ENCODE data around the gene ANKRD18A. TPM values are rescaled to one million over a fixed set of nuclear protein-coding genes. Genes with fewer than 3 reads are reported as not detected.

ANKRD18A gene
- 4.8 and 7.6 TPM in 2 replicates for total RNA-seq
- long read RNA-seq, result 0 reads

DNA sequence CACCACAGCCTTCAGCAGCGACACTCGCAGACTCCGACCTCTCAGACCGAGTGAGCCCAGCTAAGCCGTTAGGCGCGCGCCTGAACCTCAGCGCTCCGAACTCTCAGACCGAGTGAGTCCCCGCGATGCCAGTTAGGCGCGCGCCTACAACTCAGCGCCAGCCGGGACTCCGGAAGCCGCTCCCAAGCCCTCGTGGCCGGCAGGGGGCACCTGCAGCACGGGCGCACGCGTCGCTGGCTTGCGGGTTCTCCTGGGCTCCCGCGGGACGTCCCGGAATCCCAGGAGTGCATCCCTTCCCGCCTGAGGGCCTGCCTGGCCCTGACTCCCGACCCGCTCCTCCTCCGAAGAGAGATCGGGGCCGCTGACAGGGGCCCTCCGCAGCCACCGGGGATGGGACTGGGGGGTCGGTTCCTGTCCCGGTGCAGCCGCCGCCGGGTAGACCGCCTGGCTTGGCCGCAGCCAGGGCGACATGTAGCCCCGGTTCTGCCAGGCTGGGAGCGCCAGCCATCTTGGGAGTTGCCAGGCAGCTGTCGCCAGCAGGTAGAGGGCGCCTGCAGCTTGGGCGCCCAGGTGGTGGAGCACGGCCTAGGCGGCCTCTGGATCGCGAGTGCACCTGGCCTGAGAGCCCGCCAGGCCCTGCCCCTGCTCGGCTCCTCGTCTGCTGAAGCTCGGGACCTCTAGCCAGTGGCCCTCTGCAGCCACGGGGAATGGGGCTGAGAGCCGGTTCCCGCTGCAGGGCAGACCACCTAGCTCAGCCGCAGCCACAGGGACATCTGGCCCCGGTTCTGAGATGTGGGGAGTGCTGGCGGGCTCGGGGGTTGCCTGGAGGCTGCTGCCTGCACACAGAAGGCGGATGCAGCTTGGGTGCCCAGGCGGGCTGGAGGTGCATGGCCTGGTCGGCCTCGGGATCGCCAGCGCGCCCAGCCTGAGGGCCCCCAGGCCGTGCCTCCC, at the start of gene ANKRD18A:
TSS of gene ANKRD18A (minus strand) at position 114 of the 951 bp plus-strand sequence. CDS start 311 bp downstream, outside the sequence.
- peak; percentile 85 for DNase-seq (ENCODE audit: low read depth, low spot score)
- H3K36me3 Mint-ChIP-seq (ENCODE audit: low read depth), result peaks cover 6% of the 10 kb centered on the region
- peak within 1 kb of the TSS; percentile 94 for H3K4me3 Mint-ChIP-seq
- H3K9me3 Mint-ChIP-seq, result no peaks in the 10 kb centered on the region
- TF ChIP-seq, protein P1, sequence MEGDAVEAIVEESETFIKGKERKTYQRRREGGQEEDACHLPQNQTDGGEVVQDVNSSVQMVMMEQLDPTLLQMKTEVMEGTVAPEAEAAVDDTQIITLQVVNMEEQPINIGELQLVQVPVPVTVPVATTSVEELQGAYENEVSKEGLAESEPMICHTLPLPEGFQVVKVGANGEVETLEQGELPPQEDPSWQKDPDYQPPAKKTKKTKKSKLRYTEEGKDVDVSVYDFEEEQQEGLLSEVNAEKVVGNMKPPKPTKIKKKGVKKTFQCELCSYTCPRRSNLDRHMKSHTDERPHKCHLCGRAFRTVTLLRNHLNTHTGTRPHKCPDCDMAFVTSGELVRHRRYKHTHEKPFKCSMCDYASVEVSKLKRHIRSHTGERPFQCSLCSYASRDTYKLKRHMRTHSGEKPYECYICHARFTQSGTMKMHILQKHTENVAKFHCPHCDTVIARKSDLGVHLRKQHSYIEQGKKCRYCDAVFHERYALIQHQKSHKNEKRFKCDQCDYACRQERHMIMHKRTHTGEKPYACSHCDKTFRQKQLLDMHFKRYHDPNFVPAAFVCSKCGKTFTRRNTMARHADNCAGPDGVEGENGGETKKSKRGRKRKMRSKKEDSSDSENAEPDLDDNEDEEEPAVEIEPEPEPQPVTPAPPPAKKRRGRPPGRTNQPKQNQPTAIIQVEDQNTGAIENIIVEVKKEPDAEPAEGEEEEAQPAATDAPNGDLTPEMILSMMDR (conservative IDR thresholded peaks at IDR 0.05), result peak; percentile 86
- H3K27me3 Mint-ChIP-seq (ENCODE audit: low read depth), result peaks cover 82% of the 10 kb centered on the region
- H3K4me1 Mint-ChIP-seq, result peaks cover 13% of the 10 kb centered on the region
- H3K27ac Mint-ChIP-seq (ENCODE audit: unreplicated experiment), result peak within 1 kb of the TSS; percentile 86

DNA sequence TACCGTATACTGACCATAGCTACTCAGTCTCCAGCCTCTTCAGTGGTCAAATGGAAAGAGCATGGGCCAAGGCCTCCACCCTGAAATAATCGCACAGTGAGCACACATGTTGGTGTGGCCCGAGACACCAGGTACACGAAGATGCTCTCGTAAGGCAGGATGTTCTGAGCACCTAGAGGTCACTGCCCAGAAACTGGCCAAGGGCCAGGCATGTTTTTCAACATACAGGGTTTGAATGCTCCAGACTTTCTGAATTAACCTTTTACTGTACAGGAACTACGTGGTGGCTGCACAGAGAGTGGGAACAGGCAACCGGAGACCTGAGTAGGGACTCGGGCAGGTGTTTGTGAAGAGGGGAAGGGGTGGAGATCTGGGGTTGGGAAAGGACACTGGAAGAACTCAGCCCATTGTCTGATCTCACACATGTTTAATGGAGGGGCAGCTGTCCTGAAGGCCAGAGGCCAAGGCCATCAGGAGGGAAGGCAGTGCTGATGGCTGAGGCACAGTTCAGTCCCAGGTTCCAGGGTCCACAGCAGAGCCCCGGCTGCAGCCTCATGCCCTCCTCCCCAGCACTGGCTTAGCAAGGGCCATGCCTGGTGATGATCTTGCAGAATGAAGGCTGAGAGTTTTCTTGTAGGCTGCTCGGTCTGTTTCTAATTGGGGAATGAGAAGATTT, 48.5 kb upstream of the ANKRD18A start:
- Mint-ChIP-seq H3K27ac (ENCODE audit: unreplicated experiment) (no peak overlapping the region), H3K27me3 (ENCODE audit: low read depth) (peaks cover under 1% of the 10 kb centered on the region), H3K4me3 (no peak overlapping the region), H3K36me3 (ENCODE audit: low read depth) (no peaks in the 10 kb centered on the region), H3K4me1 (peaks cover 20% of the 10 kb centered on the region), H3K9me3 (no peaks in the 10 kb centered on the region)
- no peak for DNase-seq (ENCODE audit: low read depth, low spot score)
- TF ChIP-seq, protein P1 (conservative IDR thresholded peaks at IDR 0.05), result no peak

DNA sequence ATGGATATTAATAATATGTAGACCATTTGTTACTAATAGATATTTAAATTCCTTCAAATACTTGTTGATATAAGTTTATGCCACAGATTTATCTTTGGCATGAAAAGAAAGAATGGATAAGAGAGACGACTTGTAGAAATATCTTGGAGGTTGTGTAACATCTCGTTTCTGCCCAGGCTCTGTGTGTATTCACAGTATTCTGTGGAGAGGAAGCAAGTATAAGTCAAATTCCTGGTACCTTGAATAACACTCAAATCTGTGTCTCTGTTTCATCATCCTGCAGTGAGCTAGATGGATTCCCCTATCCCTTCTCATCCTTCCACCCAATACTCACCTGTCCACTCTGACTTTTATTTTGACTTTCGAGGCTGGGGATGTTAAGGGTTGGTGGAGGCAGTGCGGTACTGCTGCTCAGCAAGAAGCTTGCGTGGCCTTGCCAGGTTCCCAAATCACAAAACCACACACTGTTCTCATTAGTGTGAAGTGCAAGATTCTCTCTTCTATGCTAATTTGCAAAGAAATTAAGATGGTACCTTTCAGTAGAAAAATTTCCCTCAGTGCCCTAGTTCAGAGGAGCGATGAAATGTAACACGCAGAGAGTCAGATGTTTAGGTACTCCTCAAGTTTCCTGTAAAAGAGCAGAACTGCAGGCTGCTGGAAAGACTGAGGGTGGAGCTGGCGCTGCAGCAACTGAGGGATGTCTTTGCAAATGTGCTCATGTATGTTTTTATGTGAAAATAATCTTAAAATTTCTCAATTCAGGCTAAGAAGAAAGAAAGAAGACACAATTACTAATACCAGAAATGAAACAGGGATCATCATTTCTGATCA, 42.6 kb upstream of the ANKRD18A start:
- TF ChIP-seq, protein P1 (conservative IDR thresholded peaks at IDR 0.05), result peak; percentile 43
- Mint-ChIP-seq H3K9me3 (no peaks in the 10 kb centered on the region), H3K27ac (ENCODE audit: unreplicated experiment) (no peak overlapping the region), H3K36me3 (ENCODE audit: low read depth) (no peaks in the 10 kb centered on the region), H3K27me3 (ENCODE audit: low read depth) (no peaks in the 10 kb centered on the region), H3K4me1 (no peaks in the 10 kb centered on the region), H3K4me3 (no peak overlapping the region)
- no peak for DNase-seq (ENCODE audit: low read depth, low spot score)

DNA sequence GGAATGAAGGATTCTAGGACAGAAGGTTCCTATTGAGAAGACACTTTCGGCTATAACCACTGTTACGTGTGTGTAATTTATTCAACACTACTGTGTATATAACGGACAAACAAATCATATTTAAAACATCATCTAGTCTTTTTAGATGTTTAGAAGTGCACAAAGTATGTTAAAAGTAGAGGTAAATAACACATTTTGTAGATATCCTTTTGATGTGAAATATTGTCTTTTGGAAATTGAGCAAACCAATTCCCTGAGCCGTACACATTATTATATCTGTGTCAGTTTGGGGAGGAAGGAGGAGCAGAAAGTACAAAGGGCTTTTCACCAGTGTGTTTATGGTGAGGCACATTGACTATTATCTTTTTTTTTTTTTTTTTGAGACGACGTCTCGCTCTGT, 39.1 kb upstream of the ANKRD18A start:
- Mint-ChIP-seq H3K36me3 (ENCODE audit: low read depth) (no peaks in the 10 kb centered on the region), H3K4me1 (no peaks in the 10 kb centered on the region), H3K27me3 (ENCODE audit: low read depth) (peaks cover 3% of the 10 kb centered on the region), H3K4me3 (no peak overlapping the region), H3K9me3 (no peaks in the 10 kb centered on the region), H3K27ac (ENCODE audit: unreplicated experiment) (no peak overlapping the region)
- TF ChIP-seq, protein P1 (conservative IDR thresholded peaks at IDR 0.05), result no peak
- no peak for DNase-seq (ENCODE audit: low read depth, low spot score)

DNA sequence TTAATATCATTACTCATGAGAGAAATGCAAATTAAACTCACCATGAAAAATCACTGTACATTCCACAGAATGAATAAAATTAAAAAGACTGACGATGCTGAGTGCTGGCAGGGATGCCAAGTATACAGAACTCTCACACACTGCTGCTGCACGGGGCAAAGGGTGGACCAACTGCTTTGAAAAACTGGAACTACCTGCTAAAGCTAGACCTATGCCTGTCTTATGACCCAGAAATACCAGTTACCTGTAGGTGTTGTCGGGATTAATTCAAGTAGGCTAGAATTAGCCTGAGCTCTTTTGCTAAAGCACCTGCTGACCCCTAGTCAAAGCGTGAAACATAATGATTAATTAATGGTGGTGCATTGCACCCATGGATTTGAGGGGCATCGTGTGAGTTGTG, 36.5 kb upstream of the ANKRD18A start:
- H3K9me3 Mint-ChIP-seq, result no peaks in the 10 kb centered on the region
- TF ChIP-seq, protein P1 (conservative IDR thresholded peaks at IDR 0.05), result no peak
- DNase-seq (ENCODE audit: low read depth, low spot score), result no peak
- H3K36me3 Mint-ChIP-seq (ENCODE audit: low read depth), result no peaks in the 10 kb centered on the region
- H3K4me1 Mint-ChIP-seq, result no peaks in the 10 kb centered on the region
- no peak overlapping the region for H3K27ac Mint-ChIP-seq (ENCODE audit: unreplicated experiment)
- no peak overlapping the region for H3K4me3 Mint-ChIP-seq
- peaks cover 3% of the 10 kb centered on the region for H3K27me3 Mint-ChIP-seq (ENCODE audit: low read depth)
